ENCODE measurements around the gene IQCN. TPM values are rescaled to one million over a fixed set of nuclear protein-coding genes. Genes with fewer than 3 reads are reported as not detected.

Gene IQCN
- total and polyA plus RNA-seq, 2 of the 4 experiments (the other 2 are of a cell fraction): 0.18 to 0.67 TPM

- no peak for TF ChIP-seq CTCF (conservative IDR thresholded peaks at IDR 0.05; ENCODE audit: low read depth, low read length)
Measured at GRCh38 chr19:18273561-18274218, 562 bp downstream of the IQCN start (continued).

- no peak overlapping the region for H3K14ac ChIP-seq (replicated peaks; ENCODE audit: low read depth, low read length)
- H3K4me3 ChIP-seq (ENCODE audit: insufficient read depth, low read depth, low read length): no peak overlapping the region
- intact Hi-C loops (cut with micrococcal nuclease): no loop called here
- no peak overlapping the region for H3K18ac ChIP-seq (ENCODE audit: low read depth, low read length)
- H4K5ac ChIP-seq (ENCODE audit: low read depth, low read length): no peak overlapping the region
- no peak overlapping the region for H2BK15ac ChIP-seq (ENCODE audit: low read depth, low read length)
- H4K8ac ChIP-seq (ENCODE audit: low read depth in 2 of 2, low read length in 2 of 2): no peak overlapping the region
- peaks cover 16% of the 10 kb centered on the region for H3K36me3 ChIP-seq (ENCODE audit: control insufficient read depth, insufficient read depth, low read length)
- no peak for DNase-seq
- TF ChIP-seq RCOR1 (IDR thresholded peaks at IDR 0.05; ENCODE audit: insufficient replicate concordance, low read length): no peak
- TF ChIP-seq MAZ (IDR thresholded peaks at IDR 0.05; ENCODE audit: borderline replicate concordance, low read depth, low read length): no peak
- TF ChIP-seq RAD21 (IDR thresholded peaks at IDR 0.05; ENCODE audit: low read length): no peak
- TF ChIP-seq ELK1 (IDR thresholded peaks at IDR 0.05; ENCODE audit: borderline replicate concordance, low read depth, low read length): no peak
- TF ChIP-seq NFE2L2 (IDR thresholded peaks at IDR 0.05; ENCODE audit: low read depth, low read length): no peak
- no peak; the same call in 1 of the 2 replicates for TF ChIP-seq POLR2A (IDR thresholded peaks at IDR 0.05; ENCODE audit: low read depth, low read length)
- no peak overlapping the region for H3K4ac ChIP-seq (ENCODE audit: low read depth, low read length)
- in situ Hi-C loops (cut with MboI; ENCODE audit: low sequenced_read_pairs): loop anchor here (10.0 kb wide), 1 partner anchor 133 kb away; no protein-coding TSS in a partner anchor
- H2AK9ac ChIP-seq (replicated peaks; ENCODE audit: low read depth, low read length, poor library complexity): no peak overlapping the region
- no peak overlapping the region for H3K27ac ChIP-seq (ENCODE audit: insufficient read depth, low read length)
- no peaks in the 10 kb centered on the region for H3K27me3 ChIP-seq (ENCODE audit: control insufficient read depth, insufficient read depth, low read length)
- H2BK5ac ChIP-seq (ENCODE audit: low read depth, low read length, poor library complexity, severe bottlenecking): no peak overlapping the region
- peaks cover 28% of the 10 kb centered on the region for H4K20me1 ChIP-seq (ENCODE audit: insufficient read depth, low read length)
- 73% methylated on average over 2 of the region's 6 CpGs; no CpG with 5 or more reads in 1 of the 2 experiments for WGBS, 2 experiments (ENCODE audit: extremely low coverage in 2 of 2, insufficient read length in 1 of 2)
- CTCF ChIA-PET: no interaction called here
- dilution Hi-C loops (cut with HindIII; ENCODE audit: low sequenced_read_pairs, unreplicated experiment): no loop called here
- no peak overlapping the region for H2BK20ac ChIP-seq (ENCODE audit: low read depth, low read length)
- no peak overlapping the region for H4K91ac ChIP-seq (ENCODE audit: insufficient read depth, low read depth, low read length)
- POLR2A ChIA-PET (ENCODE audit: unreplicated experiment): no interaction called here
- no peak overlapping the region for H3K56ac ChIP-seq (ENCODE audit: extremely low read depth, insufficient read depth, low read length)
- ATAC-seq (ENCODE audit: low read depth): no peak
- no TSS peak for BruUV-seq (replicated peaks)
- no peak overlapping the region for H3K23ac ChIP-seq (ENCODE audit: low read depth, low read length)
- H3K9me1 ChIP-seq (ENCODE audit: insufficient read depth, low read length): peaks cover 7% of the 10 kb centered on the region
- H3K9ac ChIP-seq (ENCODE audit: low read depth, low read length): no peak overlapping the region
- no peak overlapping the region for H2BK120ac ChIP-seq (ENCODE audit: low read depth, low read length)
- H2AFZ ChIP-seq (replicated peaks; ENCODE audit: low read length, poor library complexity): no peak overlapping the region
- no peak overlapping the region for H2AK5ac ChIP-seq (ENCODE audit: low read depth, low read length)
- H3K4me1 ChIP-seq (ENCODE audit: control insufficient read depth, insufficient read depth, low read length): peaks cover 13% of the 10 kb centered on the region
- no peak overlapping the region for H3K4me2 ChIP-seq (ENCODE audit: low read depth, low read length)
- H3K79me1 ChIP-seq (ENCODE audit: low read depth in 1 of 2, low read length in 2 of 2): peaks cover 13 to 36% of the 10 kb centered on the region in 2 experiments
- no peaks in the 10 kb centered on the region for H3K9me3 ChIP-seq (ENCODE audit: control insufficient read depth, insufficient read depth, low read length)
Measured at GRCh38 chr19:18271433-18271841, 2.8 kb downstream of the IQCN start.

Measured in IMR-90 (cell line).